GM12891 (cell line): ENCODE data around the gene SEMA5A.

Experiments
- PAX5 ChIP-seq: IDR thresholded peaks from 2 replicates; pipeline ENCODE4 v1.6.1; 2011; ENCODE audit warnings: low read length, moderate library complexity, mild to moderate bottlenecking; ENCODE audit not compliant: insufficient read depth, severe bottlenecking
- POLR2A ChIP-seq: IDR thresholded peaks from 2 replicates; pipeline ENCODE4 v1.6.1; 2011; ENCODE audit warnings: low read depth, low read length, control low read depth
- POLR2AphosphoS5 ChIP-seq: IDR thresholded peaks from 2 replicates; pipeline ENCODE4 v1.6.1; 2011; ENCODE audit warnings: low read depth, low read length, control low read depth
- SPI1 ChIP-seq: IDR thresholded peaks from 2 replicates; pipeline ENCODE4 v1.6.1; 2011; ENCODE audit warnings: low read depth, low read length, control low read depth
- TAF1 ChIP-seq: IDR thresholded peaks from 2 replicates; pipeline ENCODE4 v1.6.1; 2011; ENCODE audit warnings: low read depth, low read length, control low read depth

DNA sequence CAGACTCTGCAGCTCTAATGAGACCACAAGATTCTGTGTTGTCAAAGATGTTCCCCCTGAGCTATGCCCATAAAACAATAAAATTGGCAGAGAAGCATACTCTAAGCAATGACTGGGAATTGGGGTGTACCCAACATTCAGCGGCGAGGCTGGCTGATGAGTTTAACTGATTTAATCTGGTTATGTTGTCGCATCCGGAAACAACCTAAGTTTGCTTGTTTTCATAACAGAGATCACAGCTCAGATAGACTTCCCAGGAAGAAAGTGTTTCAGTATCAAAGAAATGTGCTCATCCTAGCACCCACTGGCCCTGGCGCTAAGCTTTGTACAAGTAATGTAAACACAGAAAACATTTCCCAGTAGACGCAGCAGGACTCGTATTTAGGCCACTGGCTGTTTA, 7.4 kb downstream of the SEMA5A start:
- no peak for TF ChIP-seq POLR2AphosphoS5
- no peak for TF ChIP-seq TAF1
- TF ChIP-seq POLR2A: no peak
- no peak for TF ChIP-seq SPI1
- no peak for TF ChIP-seq PAX5
